Activated CD8-positive, alpha-beta memory T cell treated with anti-CD3 and anti-CD28 coated beads for 1 hour (primary cell): ENCODE results near the gene TPSD1.
"Not testable (repeated sequence)": the region's sequence is repeated elsewhere in the genome, so short reads cannot be mapped to it uniquely, and the experiment has no call there.

Source experiments
- DNase-seq, 2 donors: peaks; one replicate each; pipeline ENCODE4 v3.0.0-alpha.2; 2020; ENCODE audit warnings: low read depth in 1 of 2; ENCODE audit errors: extremely low read depth in 1 of 2

The TPSD1 gene

DNA sequence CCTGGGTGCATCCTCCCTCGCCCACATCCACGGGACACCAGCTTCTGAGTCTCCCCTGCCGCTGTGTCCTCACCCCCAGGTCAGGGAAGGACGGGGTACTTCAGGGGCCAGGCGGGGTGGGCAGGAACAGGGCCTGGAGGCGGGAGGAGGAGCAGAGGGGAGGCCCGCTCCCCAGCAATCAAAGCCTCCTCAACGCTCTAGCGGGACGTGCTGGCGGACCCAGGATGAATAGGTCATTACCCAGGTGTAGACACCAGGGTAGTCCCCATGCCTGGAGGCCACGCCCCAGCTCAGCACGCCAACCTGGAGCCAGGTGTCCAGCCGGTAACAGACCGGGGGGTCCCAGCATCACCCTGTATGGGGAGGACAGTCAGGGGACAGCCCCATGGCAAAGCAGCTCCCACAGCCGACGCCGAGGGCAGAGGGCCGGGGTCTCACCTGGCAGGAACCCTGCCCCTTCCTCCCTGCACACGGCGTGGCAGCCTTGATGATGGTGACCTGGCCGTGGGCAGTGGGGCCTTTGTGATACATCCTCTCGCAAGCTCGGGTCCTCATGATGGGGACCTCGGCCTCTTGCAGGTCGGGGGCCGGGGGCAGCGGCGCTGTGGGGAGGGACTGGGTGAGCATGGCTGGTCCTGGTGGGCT lies 24.2 kb downstream of the TPSD1 start:
- no peak for DNase-seq

DNA sequence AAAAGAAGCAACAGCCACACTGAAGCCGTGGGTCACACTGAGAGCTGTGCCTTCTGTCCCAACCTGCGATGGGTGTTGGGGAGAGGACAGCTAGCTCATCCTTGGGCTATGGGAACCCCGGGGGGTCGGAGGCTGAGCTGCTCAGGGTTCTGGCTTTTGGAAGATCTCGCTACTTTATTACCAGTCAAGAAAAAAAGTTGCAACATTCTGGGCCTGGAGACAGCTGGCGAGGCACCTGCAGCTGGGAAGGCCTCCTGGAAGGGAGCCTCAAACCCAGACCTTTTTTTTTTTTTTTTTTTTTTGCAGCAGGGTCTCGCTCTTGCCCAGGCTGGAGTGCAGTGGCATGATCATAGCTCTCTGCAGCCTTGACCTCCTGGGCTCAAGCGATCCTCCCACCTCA lies 24.9 kb downstream of the TPSD1 start:
- no peak for DNase-seq

DNA sequence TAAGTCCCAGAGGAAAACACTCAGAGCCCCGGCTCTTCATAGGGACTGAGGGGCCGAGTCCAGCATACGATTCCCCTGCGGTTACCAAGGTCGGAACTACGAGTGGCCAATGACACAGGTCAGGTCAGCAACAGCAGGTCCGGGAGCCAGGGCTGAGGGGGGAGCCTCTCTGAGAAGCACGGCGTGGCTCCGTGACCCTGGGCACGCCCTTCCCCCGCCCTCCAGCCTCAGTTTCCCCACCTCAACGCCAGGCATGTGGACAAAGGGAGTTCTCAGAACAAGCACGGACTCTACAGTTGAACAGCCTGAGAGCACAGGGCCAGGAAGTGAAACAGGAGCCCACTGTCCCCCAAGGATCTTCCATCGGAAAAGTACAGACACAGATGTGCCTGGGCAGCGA lies 25.6 kb downstream of the TPSD1 start:
- no peak for DNase-seq

DNA sequence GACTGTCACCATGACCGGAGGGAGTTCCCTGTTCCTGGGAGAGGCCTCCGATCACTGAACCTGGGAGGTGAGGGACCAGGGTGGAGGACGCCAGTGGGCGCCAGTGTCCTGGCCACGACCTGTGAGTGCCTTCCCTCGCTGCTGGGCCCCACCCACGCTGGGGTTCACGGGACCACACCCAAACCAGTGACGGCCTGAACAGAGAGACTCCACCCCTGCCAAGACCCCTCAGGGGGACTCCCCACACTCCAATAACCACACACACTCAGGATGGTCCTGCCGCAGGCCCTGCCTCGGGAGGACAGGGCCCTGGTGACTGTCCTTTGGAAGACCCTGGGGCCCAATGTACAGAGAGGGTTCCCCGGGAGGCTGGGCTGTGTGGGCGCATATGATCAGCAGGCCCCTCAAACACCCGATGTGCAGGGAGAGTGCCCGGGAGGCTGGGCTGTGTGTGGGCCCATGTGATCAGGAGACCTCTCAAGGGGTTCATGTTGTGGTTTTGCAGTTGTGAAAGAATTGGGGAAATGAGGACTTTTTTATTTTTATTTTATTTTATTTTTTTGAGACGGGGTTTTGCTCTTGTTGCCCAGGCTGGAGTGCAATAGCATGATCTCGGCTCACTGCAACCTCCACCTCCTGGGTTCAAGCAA lies 26.6 kb downstream of the TPSD1 start:
- no peak for DNase-seq

DNA sequence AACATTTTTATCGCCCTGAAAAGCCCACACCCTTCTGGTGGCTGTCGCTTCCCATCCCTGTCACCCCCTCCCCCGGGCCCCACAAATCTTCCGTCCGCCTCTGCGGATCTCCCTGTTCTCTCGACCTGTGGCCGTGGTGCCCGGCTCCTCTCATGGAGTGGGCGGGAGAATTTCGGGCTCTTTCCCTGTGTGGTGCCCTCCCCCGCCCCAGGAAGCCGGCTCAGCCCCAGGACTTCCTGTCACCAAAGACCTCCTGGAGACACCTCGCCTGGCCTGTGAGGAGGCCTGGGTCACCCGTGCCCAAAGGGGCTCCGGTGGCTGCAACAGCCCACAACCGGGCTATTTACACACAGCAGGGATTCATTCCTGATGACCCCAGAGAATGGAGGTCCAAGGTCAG lies 27.4 kb downstream of the TPSD1 start:
- DNase-seq = no peak

DNA sequence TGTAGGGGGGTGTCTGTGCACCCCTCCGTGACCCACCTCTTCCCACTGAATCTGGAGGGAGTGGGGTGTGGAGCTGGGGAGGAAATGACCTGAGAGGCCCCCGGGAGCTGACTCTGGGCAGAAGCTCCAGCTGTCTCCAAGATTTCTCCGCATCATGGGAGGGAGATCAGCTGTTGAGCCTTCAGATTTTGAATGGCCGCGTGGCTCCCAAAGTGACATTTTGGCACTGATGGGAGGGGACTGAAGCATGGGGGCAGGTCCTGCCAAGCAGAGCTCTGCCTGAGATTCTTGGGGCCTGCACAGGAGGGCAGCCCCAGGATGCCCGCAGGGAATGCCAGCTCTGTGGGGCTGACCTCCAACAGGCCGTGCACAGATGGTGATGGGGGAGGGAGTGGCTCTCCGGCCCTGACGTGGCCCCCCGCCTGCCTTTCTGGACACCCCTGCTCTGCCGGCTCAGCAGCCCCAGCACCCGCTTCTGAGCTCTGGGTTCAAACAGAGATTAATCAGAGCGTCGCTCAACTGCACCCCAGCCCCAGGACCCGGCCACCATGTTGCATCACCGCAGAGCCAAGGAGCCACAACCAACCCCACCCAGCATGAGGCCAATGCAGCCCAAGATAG lies 28.2 kb downstream of the TPSD1 start:
- no peak for DNase-seq

DNA sequence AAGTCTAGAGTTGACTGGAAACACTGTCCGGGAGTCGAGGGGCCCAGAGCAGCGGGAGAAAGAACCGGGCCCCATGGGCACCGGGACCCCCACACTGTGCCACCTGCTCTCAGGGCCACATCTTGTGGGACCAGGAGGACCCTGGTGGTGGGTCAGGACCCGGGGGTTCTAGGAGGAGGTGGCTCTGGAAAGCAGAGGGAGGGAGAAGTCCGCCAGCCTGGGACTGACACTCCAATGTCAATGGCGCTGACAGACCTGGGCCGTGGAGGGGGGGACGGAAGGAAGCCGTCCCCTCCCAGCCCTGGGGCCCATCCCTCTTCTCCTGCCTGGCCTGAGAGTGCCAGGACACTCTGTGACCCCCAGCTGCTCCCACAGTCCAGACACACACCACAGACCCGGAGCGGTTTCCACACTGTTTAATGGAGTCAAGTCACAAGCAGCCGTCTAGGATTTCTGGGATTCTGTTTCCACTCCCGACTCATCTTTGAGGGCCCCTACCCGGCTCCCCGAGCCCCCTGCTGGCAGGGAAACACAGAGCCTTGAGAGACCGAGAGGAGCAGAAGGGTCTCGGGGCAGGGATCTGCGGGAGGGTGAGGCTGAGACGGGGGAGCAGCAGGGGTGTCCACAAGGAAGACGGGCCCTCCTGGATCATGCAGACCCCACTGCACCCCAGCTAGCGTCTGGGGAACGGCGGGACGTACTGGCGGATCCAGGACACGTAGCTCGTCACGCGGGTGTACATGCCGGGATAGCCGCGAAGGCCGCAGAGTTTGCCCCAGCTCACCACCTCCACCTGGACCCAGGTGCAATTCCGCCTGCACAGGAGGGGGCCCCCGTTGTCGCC lies 30.0 kb downstream of the TPSD1 start:
- no peak for DNase-seq

DNA sequence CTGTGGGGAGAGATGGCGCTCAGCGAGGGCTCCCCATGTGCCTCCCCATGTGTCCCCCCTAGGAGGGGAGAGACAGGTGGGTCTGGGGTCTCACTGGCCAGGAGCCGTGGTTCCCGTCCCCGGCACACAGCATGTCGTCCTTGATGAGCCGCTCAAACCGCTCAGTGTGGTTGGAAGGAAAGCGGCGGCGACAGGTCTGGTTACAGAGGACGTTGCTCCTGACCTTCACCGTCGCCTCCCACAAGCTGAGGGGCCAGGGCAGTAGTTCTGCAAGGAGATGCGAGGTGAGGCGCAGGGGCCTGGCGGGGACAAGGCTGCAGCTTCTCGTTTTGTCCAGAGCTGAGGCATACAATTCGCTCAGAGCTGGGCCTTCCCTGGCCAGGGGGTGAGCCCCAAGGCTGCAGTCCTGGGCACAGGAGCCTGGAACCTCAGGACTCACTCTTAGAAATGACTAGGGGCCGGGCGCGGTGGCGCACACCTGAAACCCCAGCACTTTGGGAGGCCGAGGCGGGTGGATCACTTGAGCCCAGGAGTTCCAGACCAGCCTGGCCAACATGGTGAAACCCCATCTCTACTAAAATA lies 30.7 kb downstream of the TPSD1 start:
- DNase-seq = no peak

DNA sequence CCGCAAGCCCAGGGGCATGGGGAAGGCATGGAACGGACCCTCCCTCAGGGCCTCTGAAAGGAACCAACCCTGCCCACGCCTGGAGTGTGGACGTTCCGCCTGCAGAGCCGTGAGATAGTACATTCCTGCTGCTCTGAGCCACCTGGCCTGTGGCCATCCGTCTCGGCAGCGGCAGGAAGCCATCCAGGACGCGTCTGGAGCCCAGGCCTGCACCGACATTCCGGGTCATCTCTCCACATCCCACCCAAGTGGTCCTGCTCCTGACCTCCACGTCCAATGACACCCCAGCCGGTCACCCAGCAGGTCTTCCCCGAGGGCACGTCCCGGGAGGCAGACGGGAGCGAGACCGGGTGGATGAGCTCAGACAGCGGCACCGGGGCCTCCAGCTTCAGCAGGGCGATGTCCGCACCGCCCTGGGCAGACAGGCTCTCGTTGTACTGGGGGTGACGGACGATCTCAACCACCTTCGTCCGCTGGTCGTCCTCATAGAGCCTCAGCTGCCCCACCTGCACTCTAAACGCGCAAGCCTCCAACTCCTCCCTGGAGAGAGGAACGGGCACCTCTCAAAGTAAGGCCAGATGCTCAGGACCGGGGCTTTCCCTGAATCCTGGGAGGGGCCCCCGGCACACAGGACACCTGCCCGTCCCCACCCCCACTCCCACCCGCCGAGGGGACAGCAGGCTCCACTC lies 32.3 kb downstream of the TPSD1 start:
- DNase-seq = no peak

DNA sequence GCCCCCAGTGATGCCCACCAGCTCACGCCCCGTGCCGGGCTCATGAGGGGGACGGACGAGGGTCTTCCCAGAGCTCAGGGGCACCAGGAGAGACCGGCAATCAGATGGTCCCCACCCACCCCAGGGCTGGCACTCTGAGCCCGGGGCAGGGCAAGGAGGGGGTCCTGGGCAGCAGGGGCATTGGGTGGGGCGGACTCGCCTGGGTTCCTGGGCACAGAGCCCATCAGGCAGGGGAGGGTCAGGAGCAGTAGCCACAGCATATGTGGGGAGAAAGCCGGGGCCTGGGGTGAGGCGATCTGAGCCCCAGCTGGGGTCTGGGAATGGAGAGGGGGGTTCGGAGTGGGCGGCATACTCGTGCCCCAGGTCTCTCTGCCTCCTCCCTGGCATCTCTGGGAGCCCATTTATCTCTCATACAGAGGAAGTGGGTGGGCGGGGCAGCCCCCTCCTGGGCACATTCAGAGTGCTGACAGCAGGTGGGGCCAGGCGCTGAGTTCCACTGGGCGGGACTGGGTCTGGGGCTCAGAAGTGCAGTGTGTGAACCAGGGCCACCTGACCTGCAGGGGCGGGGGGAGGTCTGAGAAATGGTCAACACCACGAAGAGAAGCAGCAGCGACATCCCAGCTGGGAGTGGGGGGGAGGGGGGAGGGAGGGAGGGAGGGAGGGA lies 33.1 kb downstream of the TPSD1 start:
- no peak for DNase-seq

DNA sequence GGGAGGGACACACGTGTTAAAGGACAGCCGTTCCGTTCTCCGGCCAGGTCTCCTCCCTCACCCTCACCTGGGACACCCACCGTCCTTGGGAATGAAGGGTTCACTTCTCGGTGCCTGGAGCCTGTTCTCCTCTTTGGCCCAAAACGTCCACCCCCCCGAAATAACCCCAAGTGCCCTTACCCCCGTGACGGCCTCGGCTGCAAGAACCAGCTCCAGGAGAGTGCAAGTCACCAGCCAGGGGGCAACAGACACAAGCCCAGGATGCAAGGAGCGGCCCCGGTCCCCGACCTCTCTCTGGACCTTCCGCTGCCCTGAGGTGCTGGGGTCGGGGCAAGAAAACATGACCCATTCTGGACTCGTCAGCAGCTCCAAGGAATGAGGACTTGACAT lies 33.6 kb downstream of the TPSD1 start:
- DNase-seq = no peak

DNA sequence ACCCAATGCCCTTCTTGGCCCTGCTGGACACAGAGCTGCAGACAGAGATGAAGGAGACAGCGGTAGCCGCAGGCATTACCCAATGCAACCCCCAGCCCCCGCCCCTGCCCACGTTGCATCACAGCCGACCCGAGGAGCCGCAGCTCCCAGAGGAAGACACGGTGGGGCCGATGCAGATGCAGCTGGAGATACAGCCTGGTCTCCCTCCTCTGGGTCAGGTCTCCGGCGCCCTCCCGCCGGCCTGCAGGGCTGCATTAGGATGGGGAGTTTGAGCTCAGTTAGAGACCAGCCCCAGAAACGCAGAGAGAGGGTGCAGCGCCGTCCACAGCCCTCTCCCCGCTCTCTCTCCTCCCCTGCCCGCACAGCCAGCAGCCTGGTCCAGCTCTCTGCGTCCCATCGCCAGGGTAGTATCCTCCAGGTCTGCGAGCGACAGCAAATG lies 34.2 kb downstream of the TPSD1 start:
- no peak for DNase-seq

DNA sequence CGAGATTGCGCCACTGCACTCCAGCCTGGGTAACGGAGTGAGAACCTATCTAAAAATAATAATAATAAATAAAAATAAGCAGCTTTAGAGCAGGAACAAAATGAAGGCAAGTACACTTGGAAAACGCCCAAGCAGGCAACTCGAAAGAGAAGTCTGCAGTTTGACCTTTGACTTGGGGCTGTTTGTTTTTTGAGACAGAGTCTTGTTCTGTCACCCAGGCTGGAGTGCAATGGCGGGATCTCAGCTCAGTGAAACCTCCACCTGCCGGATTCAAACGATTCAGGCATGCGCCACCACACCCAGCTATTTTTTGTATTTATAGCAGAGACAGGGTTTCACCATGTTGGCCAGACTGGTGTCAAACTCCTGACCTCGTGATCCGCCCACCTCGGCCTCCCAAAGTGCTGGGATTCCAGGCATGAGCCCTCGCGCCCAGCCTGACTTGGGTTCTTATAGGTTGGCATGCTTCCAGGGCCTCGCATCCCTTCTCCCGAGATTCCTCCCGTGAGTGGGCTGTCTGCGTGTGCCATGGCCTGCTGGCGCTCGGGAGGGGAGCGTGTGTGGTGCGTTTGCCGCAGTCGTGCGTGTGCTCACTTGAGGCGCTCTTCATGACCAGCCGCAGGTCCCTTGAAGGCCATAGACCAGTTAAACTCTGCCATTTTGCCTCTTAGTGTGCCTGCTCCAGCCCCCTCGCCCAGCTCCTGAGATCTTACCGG lies 35.1 kb downstream of the TPSD1 start:
- DNase-seq = no peak

DNA sequence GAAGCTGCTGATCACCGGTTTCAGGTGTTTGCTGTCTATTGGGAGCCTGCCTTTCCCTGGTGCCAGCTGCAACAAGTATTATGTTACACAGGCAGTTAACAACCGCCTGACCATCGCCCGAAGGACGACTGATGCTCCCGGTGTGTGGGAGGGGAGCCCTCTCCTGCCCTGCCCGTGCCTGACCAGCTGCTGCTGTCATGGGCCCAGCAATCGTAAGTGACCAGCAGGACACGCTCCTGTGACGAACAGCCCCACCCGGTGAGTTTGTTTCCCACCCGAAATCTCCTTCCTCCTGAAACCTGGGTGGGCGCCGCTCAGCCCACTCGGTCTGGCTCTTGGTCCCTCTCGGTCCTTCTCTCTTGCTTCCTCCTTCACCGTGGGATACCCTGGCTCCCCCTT lies 35.7 kb downstream of the TPSD1 start:
- no peak for DNase-seq

DNA sequence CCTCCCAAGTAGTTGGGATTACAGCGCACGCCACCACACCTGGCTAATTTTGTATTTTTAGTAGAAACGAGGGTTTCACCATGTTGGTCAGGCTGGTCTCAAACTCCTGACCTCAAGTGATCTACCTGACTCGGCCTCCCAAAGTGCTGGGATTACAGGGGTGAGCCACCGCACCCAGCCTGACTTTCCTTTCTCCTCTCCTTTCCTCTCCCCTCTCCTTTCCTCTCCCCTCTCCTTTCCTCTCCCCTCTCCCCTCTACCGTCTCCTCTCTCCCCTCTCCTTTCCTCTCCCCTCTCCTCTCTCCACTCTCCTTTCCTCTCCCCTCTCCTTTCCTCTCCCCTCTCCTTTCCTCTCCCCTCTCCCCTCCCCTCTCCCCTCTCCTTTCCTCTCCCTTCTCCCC lies 36.3 kb downstream of the TPSD1 start:
- not testable (repeated sequence) for DNase-seq

DNA sequence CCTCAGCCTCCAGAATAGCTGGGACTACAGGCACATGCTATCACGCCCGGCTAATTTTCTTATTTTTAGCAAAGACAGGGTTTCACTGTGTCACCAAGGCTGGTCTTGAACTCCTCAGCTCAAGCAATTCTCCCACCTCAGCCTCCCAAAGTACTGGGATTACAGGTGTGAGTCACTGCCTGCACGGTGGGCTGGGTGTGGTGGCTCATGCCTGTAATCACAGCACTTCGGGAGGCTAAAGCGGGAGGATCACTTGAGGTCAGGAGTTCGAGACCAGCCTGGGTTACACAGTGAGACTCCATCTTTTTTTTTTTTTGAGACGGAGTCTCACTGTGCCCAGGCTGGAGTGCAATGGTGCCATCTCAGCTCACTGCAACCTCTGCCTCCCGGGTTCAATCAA lies 36.9 kb downstream of the TPSD1 start:
- not testable (repeated sequence) for DNase-seq

DNA sequence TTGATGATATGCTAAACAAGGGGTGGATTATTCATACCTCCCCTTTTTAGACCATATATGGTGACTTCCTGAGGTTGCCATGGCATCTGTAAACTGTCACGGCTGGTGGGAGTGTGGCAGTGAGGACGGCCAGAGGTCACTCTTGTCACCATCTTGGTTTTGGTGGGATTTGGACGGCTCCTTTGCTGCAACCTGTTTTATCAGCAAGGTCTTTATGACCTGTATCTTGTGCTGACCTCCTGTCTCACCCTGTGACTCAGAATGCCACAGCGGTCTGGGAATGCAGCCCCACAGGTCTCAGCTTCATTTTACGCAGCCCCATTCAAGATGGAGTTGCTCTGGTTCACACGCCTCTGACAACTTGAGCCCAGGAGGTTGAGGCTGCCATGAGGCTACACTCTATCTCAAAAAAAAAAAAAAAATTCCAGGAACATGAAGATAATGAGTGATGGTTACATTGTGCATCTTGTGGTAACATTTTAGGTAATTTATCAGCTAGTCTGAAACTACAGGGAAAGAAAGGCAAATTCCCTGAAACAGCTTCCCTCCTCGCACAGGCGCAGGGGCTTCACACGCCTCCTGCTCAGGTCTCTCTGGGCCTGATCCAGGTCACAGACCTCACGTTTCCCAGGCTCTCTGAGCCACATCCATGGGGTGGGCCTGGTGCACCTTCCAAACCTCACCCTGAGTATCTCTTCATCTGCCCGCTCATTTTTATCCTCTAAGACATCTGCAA lies 38.2 kb downstream of the TPSD1 start:
- no peak for DNase-seq

DNA sequence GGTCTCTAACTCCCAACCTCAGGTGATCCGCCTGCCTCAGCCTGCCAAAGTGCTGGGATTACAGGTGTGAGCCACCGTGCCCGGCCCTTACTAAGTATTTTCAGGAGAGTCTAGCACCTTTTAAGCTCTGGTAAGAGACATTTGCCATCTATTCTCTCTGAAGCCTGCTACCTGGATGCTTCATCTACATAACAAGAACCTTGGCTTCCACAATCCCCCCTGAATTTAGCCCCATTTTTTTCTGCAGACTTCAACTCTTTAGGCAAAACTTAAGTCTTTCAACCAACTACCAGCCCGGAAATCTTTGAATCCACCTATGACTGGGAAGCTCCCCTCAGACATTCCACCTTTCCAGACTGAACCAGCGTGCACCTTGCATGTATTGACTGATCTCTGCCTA lies 39.6 kb downstream of the TPSD1 start:
- DNase-seq = no peak

DNA sequence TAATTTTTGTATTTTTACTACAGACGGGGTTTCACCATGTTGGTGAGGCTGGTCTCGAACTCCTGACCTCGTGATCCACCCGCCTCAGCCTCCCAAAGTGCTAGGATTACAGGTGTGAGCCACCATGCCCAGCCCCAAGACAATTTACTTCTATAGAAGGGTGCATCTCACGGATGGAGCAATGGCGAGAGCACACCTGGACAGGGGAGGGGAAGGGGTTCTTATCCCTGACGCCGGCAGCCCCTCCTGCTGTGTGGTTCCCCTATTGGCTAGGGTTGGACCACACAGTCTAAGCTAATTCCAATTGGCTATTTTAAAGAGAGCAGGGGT lies 40.8 kb downstream of the TPSD1 start:
- DNase-seq = not testable (repeated sequence)
